Fibroblast of mammary gland (primary cell): Measurements from ENCODE around the gene ATXN1.

Experiments
- DNase-seq: peaks from one replicate; pipeline ENCODE4 v3.0.0-alpha.2; 2010; ENCODE audit warnings: low read depth
- H3K4me3 ChIP-seq: 2 replicates; pipeline ENCODE4 v1.5.1; 2011; ENCODE audit warnings: low read depth, mild to moderate bottlenecking, low read length, moderate library complexity; ENCODE audit not compliant: control insufficient read depth
- TF ChIP-seq, protein P1 (sequence below): conservative IDR thresholded peaks from 2 replicates; pipeline ENCODE4 v1.5.1; 2011; ENCODE audit warnings: low read depth, low read length, inconsistent platforms; ENCODE audit not compliant: control insufficient read depth, insufficient read depth

ATXN1 gene

DNA sequence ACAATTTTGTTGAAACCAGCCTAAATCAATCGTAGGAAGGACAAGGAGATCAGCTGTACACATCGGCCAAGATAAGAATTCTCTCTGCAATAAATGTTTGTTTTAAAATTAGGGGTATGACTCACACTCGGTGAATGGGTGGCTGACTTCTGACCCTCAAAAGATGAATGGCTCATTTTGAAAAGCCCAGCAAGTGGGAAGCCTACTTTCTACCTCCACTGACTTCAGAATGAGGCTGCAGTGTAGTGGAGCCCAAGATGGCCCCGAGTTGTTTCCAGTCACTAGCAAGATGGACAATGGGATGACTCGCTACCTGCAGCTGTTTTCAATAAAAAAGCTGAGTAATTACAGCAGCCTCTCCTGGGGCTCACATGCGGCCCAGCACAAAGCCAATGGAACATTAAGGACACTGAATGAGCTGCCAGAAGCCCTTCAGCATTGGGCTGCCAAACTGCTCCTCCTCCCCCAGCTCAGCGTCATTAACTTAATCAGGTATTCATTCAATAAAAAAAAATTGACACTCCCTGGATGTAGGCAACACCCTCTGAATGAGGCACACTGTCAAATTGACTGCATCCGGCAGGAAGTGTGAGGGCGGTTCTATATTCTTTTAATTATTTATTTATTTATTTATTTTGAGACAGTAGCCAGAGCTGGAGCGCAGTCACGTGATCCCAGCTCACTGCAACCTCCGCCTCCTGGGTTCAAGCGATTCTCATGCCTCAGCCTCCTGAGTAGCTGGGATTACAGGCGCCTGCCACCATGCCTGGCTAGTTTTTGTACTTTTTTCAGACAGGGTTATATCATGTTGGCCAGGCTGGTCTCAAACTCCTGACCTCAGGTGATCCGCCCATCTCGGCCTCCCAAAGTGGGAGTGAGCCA lies 415.6 kb downstream of the ATXN1 start:
- DNase-seq: peak; percentile 99
- no peak overlapping the region for H3K4me3 ChIP-seq
- TF ChIP-seq, protein P1, sequence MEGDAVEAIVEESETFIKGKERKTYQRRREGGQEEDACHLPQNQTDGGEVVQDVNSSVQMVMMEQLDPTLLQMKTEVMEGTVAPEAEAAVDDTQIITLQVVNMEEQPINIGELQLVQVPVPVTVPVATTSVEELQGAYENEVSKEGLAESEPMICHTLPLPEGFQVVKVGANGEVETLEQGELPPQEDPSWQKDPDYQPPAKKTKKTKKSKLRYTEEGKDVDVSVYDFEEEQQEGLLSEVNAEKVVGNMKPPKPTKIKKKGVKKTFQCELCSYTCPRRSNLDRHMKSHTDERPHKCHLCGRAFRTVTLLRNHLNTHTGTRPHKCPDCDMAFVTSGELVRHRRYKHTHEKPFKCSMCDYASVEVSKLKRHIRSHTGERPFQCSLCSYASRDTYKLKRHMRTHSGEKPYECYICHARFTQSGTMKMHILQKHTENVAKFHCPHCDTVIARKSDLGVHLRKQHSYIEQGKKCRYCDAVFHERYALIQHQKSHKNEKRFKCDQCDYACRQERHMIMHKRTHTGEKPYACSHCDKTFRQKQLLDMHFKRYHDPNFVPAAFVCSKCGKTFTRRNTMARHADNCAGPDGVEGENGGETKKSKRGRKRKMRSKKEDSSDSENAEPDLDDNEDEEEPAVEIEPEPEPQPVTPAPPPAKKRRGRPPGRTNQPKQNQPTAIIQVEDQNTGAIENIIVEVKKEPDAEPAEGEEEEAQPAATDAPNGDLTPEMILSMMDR: no peak

DNA sequence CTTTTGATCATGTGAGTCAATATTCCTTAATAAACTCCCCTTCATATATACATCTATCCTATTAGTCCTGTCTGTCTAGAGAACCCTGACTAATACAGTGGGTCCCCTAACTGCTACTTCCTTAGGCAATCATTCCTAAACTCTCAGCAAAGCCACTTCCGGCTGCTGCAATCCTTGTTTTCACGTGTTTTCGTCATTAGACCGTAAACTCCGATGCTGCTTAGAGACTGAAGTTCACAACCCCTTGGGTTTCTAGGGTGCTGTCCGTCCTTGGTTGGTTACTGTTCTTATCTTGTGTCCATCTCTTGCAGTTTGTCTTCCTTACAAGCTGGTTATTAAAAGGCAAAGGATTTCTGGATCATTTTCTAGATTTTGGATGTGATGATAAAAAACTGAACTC lies 416.5 kb downstream of the ATXN1 start:
- no peak overlapping the region for H3K4me3 ChIP-seq
- TF ChIP-seq, protein P1: no peak
- DNase-seq: peak; percentile 80

DNA sequence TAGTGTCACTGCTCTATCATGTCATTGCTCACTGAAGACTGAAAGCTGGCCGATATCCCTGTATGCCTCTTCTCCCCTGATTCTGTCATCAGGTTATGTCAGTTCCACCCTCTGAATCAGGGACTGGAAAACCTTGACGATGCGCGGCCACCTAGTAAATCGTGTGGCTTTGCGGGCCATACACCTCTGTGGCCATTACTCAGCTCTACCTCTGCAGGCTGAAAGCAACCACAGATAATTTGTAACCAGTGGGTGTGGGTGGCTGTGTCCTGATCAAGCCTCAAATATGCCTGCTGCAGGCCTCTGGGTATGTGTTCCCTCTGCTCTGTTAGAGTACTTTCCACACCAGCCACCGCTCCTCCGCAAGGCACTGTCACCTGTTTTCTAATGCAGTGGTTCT lies 417.7 kb downstream of the ATXN1 start:
- TF ChIP-seq, protein P1: no peak
- DNase-seq: no peak

DNA sequence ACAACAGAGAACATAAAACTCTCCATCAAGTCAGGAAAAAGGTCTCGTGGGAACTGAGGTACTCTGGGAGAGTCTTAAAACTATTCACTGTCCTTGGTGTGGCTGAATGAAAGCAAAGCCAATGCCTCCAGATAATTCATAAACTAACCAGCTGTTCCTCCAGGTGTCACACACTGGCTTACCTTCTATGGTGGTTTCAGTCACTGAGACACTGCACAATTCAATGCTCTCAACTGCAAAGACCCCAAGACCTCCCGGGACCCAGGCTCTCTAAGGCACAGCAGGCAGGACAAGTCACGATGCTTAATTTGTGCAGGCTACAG lies 422.0 kb downstream of the ATXN1 start:
- TF ChIP-seq, protein P1: no peak
- DNase-seq: no peak
- no peak overlapping the region for H3K4me3 ChIP-seq

More for the DNA sequence above, 417.7 kb downstream of the ATXN1 start:
- H3K4me3 ChIP-seq: no peak overlapping the region

DNA sequence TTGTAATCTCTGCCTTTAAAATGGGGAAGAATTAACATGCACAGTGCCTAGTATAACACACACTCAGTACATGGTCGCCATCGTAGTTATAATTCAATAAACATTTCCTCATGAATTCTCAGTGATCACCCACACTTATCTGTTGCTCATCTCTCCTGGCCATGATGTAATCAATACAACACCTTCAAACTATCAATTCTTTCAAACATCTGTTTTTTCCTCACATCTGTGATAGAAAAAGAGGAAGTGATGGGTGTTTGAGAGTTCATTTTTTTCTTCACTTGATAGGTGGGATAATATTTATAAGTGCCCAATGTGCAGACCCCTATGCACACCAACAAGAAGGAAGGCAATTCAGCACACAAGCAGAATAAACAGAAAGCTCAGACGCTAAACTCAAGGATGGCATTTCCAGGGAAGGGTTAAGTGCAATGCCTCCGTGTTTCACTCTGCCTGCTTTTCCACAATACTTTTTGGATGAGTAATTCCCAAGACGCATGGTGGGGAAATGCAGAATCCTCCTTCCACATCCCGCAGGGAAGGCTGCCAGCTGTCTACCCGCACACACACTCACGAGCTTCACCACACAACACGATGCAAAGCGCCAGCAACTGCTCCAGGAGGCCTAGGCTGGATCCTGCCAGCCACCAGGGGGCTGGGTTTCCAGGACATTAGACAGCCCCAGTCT lies 422.5 kb downstream of the ATXN1 start:
- H3K4me3 ChIP-seq: no peak overlapping the region
- TF ChIP-seq, protein P1: peak; percentile 79
- peak; percentile 100 for DNase-seq

DNA sequence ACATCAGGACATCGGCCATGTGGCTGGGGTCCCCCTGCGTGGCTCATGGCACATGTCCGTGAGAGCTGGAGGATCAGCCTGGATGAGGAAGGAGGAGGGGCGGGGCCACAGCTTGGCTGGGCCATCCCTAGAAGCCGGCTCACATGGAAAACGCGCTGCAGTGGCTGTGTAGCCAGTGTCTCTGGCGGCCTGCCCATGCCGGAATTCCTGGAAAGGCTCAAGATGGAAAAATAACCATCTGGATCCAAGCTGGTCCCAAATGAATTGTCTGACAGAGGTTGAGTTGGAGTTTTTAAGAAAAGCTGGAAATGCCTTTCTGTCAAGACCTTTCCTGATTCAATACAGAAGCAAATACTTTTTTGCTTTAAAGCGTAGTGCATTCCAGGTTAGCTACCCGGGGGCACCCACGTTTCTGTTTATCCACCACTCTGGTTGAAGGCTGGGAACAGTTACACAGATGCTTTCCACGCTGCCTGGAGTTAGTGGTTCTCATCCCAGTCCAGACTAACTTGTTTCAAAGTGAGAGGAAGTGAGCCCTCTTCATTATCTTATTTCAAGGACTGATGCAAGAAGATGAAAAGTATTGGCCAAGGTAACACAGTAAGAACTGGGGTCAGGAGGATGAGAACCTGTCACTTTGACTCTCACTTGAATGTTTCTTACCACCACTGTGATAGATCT lies 423.8 kb downstream of the ATXN1 start:
- no peak overlapping the region for H3K4me3 ChIP-seq
- TF ChIP-seq, protein P1: no peak
- DNase-seq: peak; percentile 99
